H1 (cell line): ENCODE measurements around the gene DGKZ. TPM values are rescaled to one million over a fixed set of nuclear protein-coding genes. Genes with fewer than 3 reads are reported as not detected.

Source experiments
- ATF3 ChIP-seq: IDR thresholded peaks from 2 replicates; pipeline ENCODE4 v1.6.1; 2011; ENCODE audit warnings: low read depth, mild to moderate bottlenecking, low read length; ENCODE audit not compliant: insufficient read depth
- HDAC2 ChIP-seq, 2 experiments: fragments of 300-600 bp in 1 of 2; sonication (generic) in 1 of 2; IDR thresholded peaks; 2 replicates each; pipeline ENCODE4 v1.6.1; 2011 to 2012; ENCODE audit warnings: low read depth in 2 of 2, low read length in 2 of 2, mild to moderate bottlenecking in 2 of 2, moderate library complexity in 2 of 2, borderline replicate concordance in 1 of 2, inconsistent platforms in 1 of 2
- JUN ChIP-seq: IDR thresholded peaks from 2 replicates; pipeline ENCODE4 v1.6.1; 2011; ENCODE audit warnings: low read depth, mild to moderate bottlenecking, improper control_type of control experiment, low read length
- MAX ChIP-seq: IDR thresholded peaks from 2 replicates; pipeline ENCODE4 v1.6.1; 2012; ENCODE audit warnings: inconsistent platforms
- PHF8 ChIP-seq: fragments of 200-600 bp; sonication (generic); conservative IDR thresholded peaks from 2 replicates; pipeline ENCODE4 v1.7.1; 2012; ENCODE audit warnings: low read depth, mild to moderate bottlenecking, inconsistent platforms, low read length, moderate library complexity
- POU5F1 ChIP-seq: IDR thresholded peaks from 2 replicates; pipeline ENCODE4 v1.6.1; 2011; ENCODE audit warnings: low read depth, mild to moderate bottlenecking, low read length, moderate library complexity
- SAP30 ChIP-seq: fragments of 300-600 bp; sonication (generic); IDR thresholded peaks from 2 replicates; pipeline ENCODE4 v1.7.1; 2012; ENCODE audit warnings: low read length, moderate library complexity, mild to moderate bottlenecking, inconsistent platforms; ENCODE audit not compliant: insufficient read depth, insufficient replicate concordance
- SIX5 ChIP-seq: IDR thresholded peaks from 2 replicates; pipeline ENCODE4 v1.6.1; 2011; ENCODE audit warnings: mild to moderate bottlenecking, low read depth, low read length
- polyA plus RNA-seq, 7 experiments: library from polyadenylated mRNA; depleted of rRNA in 3 of 7; stranded (reverse) in 5 of 7; unstranded in 2 of 7; fragments of >200 nt in 5 of 7; fragments of 200-250 nt in 2 of 7; gene quantifications; 1 replicate in 5 of 7; 2 replicates in 1 of 7; 4 replicates in 1 of 7; pipeline versions ENCODE4 v1.2.1 to v1.2.3, GENCODE V29; 2011 to 2013; ENCODE audit warnings: missing spikeins in 2 of 7, mixed read lengths in 2 of 7
- total RNA-seq: library from RNA; stranded (reverse); fragmentation: NEBNext Ultra II Directional; extraction: Animal tissue kit (Norgen Biotek cat#: 25700); gene quantifications from 2 replicates; pipeline ENCODE4 v1.2.1, GENCODE V29; 2021

DGKZ gene
- total and polyA plus RNA-seq, 2 of the 8 experiments (the other 6 are each of a cell fraction or from before 2014, with no cell fraction given), result 84.4 to 184 TPM

- TF ChIP-seq POU5F1 (no peak), SIX5 (no peak), MAX (no peak), HDAC2 (IDR thresholded peaks at IDR 0.05; ENCODE audit: borderline replicate concordance in 1 of 2, low read depth in 2 of 2, low read length in 2 of 2) (no peak), PHF8 (no peak), SAP30 (no peak), JUN (no peak), ATF3 (no peak)
Measured at GRCh38 chr11:46361283-46362155, 14.3 kb downstream of the DGKZ start (continued).
